NCI-H1092 treated with DMSO at 0.1 percent for 48 hours (cell line): ENCODE measurements around the gene RSPRY1.
A peak's percentile ranks its signal among the peaks of the same experiment; 100 is the strongest.

Experiments
- DNase-seq: peaks from one replicate; lab custom pipeline; 2025; lab: John Stamatoyannopoulos, UW

The RSPRY1 gene

DNA sequence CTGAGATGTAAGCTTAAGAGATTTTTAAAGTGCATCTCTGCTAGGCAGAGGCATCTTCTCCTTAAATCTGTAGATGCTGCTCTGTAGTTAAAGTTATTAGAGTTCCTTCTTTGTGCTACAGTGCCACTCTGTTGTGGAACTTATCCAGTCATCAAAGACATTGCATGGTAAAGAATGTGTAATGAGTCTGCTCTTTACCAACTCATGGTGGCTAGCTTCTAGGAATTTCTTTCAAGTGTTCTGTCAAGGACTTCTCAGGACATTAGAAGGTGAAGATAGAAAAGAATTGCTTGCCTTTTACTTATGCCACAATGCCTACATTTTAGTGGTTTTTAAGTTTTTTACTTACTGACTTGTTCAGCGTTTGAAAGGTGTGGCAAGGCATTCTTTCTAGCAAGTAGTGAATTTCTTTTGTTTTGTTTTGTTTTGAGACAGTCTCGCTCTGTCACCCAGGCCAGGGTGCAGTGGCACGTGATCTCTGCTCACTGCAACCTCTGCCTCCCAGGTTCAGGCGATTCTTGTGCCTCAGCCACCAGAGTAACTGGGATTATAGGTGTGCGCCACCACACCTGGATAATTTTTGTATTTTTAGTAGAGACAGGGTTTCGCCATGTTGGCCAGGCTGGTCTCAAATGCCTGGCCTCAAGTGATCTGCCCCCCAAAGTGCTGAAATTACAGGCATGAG is 38.7 kb downstream of the RSPRY1 start:
- no peak for DNase-seq

DNA sequence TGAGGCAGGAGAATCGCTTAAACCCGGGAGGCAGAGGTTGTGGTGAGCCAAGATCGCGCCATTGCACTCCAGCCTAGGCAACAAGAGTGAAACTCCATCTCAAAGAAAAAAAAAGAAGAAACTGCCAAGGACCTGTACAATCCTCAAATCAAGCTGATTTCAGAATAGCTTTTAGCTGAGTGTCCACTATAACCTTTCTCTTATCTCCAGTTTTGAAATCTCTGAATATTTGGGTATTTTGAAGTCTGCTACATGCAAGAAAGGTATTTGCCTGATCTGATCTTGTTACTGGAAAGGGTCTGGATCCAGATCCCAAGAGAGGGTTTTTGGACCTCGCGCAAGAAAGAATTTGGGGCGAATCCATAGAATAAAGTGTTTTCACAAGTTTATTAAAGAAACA is 39.8 kb downstream of the RSPRY1 start:
- no peak for DNase-seq

DNA sequence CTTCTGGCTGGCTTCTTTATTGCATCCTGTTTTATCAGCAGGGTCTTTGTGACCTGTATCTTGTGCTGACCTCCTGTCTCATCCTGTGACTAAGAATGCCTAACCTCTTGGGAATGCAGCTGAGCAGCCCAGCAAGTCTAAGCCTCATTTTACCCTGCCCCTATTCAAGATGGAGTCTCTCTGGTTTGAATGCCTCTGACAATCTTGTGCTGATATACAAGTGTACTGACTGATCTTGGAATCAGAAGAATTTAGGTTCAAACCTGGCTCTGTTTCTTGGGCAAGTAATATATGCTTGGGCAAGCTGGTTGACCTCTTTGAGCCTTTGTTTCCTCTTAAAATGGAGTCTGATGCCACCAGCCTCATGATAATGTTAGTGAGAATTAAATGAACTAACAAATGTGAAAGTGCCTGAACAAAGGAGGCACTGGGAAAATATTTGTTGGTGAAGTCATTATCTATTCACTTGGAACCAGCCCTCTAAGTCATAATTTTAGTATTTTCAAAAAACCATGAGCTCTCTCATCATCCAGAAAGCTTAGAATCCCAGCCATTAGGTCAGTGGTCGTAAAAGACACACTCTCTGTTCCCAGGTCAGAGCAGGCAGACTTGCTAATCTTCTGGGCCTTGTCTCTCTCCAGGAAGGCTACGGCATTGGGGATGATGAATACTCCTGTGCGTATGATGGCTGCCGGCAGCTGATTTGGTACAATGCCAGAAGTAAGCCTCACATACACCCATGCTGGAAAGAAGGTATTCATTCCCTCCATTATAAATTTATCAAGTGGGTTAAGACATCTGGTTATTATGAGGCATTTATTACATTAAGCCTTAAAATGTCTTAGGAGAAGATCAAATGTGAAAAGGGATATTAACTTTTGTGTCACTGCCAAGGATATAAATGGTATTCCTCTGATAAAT is 40.8 kb downstream of the RSPRY1 start:
- DNase-seq, result no peak

DNA sequence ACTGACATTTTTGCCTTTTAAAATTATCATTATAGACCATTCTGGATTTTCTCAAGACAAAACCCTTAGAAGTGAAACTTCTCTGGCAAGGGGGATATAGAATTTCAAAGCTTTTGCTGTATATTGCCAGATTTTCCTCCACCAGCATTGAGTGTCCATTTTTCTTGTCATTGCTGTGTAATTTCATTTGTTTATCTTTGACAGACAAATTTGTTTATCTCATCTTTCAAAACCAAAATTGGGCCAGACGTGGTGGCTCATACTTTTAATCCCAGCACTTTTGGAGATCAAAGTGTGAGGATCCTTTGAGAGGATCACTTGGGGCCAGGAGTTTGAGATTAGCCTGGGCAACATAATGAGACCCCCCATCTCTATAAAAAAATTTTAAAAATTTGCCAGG is 43.0 kb downstream of the RSPRY1 start:
- no peak for DNase-seq

DNA sequence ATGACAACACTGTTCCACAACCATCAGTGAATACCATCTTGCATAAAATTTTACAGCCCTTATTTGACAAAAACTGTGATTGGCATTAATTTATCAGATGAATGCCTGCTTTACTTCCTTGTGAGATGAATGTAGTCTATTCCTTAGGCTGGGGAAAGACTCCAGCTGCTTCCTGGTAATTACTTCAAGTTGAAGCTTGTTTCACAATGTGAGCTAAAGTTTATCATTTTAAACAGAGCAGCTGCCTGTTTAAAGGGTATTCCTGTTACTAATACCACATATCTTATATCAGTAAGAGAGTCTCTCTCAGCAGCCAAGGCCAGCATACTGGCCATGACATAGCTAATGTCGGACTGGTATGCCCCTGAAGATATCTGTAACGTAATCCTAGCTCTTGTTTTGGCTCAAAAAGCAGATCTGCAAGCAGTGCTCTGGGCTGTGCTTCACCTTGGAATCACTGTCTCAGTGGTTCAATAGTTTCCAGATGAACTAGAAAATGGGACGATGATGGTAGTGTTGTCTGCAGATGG is 45.8 kb downstream of the RSPRY1 start:
- DNase-seq, result no peak

DNA sequence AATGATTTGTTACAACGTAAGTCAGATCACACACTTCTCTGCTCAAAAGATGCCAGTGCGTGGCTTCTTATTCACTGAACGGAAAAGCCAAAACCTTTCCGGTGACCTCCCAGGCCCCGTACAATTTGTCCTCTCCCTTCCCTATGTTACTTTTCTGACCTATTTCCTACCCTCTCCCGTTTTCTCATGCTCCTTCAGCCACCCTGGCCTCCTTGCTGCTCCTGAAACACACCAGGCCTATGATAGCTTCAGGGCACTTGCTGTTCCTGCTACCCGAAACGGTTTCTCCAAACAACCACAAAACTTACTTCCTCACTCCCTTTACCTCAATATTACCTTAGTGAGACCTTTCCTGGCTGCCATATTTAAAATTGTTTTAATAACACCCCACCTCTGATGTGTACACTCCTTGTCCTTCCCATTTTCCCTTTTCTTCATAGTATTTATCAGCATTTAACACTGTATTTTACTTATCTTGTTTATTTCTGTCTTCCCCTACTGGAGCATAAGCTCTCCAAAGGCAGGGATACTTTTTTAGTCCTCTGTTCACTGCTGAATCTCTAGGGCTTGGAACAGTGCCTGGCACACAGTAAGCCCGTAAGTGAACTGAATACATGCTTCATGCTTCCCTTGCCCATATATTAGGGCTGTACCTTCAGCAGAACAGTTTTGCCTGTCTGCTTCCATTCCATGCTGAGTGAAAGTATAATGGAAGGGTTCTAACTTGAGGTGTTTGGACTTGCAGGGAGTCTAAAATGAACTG is 48.0 kb downstream of the RSPRY1 start:
- no peak for DNase-seq

DNA sequence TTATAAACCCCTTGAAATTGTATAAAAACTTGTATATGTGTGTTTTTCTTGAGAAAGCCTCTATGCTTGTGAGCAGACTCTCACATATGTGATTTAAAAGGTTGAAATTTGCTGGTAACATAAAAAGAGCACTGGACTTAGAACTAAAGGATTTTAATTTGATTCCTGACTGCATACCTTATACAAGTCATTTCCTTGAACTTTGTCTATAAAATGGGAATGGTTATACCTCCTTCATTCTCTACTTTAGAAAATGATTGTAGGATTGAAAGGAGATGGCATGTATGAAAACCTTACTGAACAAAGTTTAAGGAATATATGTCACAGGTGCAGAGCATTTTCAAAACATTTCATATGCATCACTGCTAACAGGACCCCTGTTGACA is 48.6 kb downstream of the RSPRY1 start:
- DNase-seq, result no peak

DNA sequence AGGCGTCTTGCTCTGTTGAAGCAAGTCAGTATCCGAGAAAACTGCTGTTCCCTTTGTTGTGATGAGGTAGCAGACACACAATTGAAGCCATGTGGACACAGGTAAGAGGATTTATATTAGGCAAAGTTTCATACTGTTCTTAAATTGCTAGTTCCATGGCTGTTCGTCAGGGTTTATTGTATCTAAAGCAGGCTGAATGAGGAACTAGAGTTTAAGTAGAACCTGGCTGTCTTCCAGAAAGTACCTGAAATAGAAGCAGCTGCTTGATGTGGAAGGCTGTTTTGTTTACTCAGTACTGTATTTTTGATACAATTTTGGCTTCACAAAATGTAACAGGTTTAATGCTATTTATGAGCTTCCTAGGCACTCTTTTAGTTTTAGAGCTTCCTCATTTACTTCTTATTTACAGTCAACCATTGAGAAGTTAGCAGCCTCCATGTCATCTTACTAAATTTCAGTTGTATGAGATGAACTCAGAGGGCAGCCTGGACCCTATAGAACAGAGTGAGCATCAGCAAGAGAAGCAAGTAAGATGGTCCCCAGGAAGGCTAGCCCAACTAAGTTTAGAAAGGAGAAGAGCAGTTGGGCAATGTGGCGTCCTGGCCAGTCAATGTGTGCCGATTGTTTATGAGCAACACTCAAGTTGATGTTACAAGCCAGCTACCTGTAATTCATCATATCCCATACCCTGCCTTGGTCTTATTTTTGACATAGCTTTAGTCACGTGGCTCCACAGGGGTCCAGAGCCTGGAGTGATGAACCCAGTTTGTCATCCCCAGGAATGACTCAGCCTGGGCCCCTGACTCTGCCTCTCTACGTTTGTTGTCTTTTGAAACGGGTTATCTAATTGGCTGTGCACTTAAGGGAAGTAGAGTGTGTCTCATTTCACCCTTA is 49.2 kb downstream of the RSPRY1 start:
- DNase-seq, result peak; percentile 85

DNA sequence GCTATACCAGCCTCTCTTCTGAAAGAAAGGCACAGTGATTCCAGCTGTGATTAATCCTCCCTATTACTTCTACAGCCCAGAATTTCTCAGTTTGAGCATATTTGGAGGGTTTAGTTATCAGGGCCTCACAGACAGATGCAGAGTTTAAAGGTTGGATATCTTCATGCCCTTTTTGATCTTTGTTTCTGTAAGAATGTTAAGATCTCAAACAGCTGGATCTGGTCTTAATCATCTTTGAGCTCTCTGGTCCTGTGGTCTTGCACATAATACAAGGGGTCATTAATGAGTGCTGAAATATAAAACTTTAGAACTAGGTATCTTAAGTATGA is 49.9 kb downstream of the RSPRY1 start:
- DNase-seq, result no peak

DNA sequence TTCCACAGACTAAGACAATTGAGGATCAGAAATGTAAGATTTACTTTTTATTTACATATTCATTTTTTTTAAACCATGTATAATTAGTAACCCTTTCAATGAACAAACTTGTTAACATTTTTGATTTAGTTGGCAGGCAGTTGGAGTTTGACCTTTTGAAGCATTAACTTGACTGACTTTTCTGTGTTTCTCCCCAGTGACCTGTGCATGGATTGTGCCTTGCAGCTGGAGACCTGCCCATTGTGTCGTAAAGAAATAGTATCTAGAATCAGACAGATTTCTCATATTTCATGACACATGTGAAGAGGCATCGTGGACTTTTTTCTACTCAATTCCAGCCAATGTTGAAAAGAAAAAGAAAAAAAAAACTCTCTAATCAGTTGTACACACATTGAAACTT is 52.6 kb downstream of the RSPRY1 start:
- no peak for DNase-seq

DNA sequence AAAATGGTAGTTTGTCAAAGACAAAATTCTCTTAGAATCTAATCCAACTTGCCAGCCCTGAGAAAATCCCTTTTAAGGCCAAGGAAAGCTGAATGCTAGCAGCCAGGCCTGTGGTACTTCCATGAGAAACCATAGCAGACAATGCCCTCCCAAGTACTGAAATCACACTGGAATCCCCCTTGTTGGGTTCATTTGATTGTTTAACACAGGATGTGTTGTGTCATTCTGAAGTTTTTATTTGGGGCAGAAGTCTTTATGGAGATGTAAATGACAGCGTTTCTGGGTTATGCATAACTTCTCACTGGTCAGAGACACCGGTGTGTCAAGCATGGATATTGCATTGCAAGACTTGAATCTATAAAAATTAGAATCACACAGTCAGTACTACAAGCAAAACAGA is 53.0 kb downstream of the RSPRY1 start:
- DNase-seq, result no peak

DNA sequence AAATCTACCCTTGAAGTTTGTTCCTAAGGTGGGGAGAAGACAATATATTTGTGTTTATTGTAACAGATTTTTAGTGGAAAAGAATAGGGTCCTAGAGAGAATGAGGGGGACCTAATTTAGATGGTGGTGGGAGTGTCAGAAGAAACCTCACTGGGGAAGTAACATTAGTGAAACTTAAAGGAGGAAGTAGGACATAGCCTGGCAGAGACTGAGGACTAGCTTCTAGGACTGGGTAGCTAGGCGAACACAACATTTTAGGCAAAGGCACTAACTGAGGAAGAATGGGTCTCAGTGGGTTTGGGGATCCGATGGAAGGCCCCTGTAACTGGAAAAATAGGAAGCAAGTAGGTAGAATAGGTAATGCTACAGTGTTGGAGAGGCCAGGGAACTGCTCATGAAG is 54.7 kb downstream of the RSPRY1 start:
- DNase-seq, result no peak

DNA sequence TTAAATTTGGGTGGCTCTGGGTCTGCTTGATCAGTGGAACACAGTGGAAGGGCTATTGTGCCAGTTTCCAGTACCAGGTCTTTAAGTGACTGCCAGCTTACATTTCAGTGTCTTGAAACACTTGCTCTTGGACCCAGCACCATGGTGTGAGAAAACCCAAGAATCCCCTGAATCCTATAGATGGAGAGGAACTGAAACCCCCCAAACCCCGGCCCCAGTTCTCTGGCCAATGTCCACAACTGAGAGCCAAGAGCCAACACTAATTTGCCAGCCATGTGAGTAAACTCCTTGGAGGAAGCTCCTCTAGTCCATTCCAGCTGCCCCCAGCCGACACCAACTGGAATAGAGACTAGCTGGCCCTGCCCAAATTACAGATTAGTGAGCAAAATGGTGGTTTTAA is 56.5 kb downstream of the RSPRY1 start:
- DNase-seq, result no peak

DNA sequence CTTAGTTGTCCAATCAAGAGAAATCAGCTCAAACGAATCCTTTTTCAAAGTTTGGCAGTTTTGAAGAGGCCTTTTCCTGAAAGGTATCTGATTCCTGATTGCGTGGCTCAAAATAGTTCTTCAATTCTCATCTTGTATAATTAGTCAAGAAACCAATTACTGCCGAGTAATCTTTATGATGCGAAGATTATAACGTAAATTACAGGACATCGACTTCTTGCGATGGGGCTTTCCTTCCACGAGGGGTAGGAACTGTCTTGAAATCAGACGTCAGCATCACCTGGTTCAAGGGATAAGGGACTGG is 58.3 kb downstream of the RSPRY1 start:
- no peak for DNase-seq

DNA sequence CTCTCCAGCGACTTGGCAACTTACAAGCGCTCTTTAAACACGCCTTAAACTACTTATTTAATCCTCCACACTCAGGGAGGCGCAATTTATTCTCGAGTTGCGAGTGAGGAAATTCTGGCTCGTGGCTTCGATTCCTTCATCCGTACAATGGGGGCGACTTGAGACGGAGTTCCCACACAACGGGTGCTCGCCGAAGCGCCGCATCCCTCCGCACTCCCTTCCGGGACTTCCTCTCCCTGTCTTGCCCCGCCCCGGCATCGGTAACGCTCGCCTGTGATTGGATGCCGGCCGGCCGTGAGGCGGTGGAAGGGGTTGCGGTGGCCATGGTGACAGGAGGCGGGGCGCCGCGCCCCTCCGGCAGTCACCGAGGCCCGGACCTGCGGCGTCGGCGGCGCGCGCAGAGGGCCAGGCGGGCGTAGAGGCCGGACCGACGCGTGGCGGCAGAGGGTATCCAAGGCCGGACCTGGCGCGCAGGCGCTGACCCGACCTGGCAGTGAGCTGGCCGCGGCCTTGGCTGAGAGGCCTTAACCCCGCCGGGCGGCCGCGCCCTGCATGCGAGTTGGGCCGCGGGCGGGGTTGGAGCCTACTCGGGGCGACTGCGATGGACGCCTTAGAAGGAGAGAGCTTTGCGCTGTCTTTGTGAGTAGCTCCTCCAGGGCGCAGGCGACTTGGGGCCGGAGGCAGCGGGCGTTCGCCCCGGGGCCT is 58.8 kb downstream of the RSPRY1 start, which contains the start of gene ARL2BP:
ARL2BP (plus strand) TSS at position 493 of the 705 bp plus-strand sequence; CDS start at position 602, 109 bp downstream.
- peak; percentile 98 for DNase-seq

DNA sequence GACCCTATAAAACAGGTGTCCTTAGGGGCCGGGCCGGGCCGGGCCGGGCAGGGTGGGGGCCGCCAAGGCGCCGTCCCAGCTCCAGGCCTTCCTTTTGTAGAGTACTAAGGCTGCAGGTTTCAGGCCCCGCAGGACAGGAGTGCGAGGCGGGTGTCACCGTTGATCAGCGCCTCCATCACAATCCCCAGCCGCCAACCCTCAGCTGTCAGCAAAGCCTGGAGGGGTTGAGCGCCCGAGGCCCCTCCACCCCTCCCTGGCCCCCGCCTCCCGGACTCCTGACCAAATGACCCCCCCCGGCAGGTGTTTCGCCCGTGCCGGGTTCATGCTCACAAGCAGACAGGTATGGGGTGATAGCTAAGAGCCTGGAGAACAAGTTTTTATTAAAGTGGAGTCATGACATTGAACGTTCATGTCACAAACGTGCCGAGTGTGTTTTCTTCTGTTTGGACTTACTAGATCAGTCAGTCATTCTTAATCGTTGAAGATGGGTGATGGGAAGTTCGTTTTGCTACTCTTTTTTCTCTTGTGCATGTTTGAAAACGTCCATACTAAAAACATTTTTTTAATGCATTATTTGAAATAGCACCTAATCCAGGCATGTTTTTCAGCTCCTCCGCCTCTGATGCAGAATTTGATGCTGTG is 59.5 kb downstream of the RSPRY1 start:
- peak; percentile 61 for DNase-seq

DNA sequence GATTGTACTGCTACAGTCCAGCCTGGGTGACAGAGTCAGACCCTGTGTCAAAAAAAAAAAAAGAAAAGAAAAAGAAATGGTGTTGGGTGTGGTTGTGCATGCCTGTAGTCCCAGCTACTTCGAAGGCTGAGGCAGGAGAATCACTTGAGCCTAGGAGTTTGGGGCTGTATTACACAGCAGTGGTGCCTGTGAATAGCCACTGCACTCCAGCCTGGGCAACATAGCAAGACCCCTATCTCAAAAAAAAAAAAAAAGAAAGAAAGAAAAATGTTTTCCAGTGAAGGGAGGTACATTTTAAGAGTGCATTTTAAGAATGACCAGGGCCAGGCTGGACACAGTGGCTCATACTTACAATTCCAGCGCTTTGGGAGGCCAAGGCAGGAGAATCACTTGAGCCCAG is 65.2 kb downstream of the RSPRY1 start:
- DNase-seq, result no peak

DNA sequence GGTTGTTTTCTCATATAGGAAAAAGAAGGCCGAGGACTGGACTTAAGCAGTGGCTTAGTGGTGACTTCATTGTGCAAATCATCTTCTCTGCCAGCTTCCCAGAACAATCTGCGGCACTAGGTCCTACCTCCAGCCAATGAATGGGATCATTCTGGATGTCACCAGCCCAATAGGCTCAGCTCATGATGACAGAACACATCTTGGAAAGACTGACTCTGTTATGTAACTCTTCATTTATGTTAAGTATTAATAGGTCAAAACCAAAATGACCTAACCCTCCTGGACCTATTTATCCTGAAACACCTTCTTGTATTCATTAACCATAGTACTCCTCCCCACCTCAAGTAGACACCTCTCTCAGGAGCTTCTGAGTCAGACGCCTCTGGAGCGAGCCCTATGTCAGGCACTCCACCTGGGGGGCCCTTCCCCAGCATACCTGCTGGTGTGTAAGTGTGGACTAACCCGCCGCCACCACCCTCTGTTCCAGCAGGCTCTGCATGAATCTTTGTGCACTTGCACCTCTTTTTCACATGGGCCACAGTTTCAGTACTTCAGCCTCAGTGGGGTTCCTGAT is 66.1 kb downstream of the RSPRY1 start:
- DNase-seq, result no peak

DNA sequence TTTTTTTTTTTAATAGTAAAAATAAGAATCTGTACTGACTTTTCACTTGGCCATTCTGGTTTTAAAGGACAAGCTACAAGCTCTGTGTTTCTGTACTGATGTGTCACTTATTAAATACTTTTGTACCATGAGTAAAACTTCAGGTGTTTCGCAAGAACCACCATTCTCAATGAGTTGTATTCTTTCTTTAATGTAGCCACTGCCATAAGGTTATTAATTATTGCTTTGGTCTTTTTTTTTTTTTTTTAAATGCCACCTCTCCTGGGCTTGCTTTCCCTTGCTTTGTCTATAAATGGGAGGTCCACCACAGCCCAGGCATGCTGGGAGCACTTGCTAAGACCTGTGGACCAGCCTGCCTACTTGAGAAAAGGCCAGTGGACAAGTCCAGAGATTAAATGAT is 67.3 kb downstream of the RSPRY1 start:
- no peak for DNase-seq
